SK-N-SH treated with all-trans-retinoic acid at 6 μM for 48 hours (cell line): Measurements from ENCODE around the gene HDAC4.

Experiments used
- ARNTL ChIP-seq: fragments of 450-650 bp; formaldehyde crosslinking; IDR thresholded peaks from 2 replicates; pipeline ENCODE4 v1.5.0; 2020; ENCODE audit warnings: low read depth, mild to moderate bottlenecking, moderate library complexity, borderline replicate concordance
- BACH2 ChIP-seq: fragments of 250-450 bp; sonication (Bioruptor Pico); IDR thresholded peaks from 2 replicates; pipeline ENCODE4 v1.9.0; 2021; ENCODE audit warnings: mild to moderate bottlenecking, borderline replicate concordance
- ESRRG ChIP-seq: fragments of 250-450 bp; sonication (Bioruptor Pico); IDR thresholded peaks from 2 replicates; pipeline ENCODE4 v1.6.1; 2021; ENCODE audit warnings: mild to moderate bottlenecking
- PPARA ChIP-seq: fragments of 250-450 bp; sonication (Bioruptor Pico); IDR thresholded peaks from 2 replicates; pipeline ENCODE4 v1.5.0; 2020; ENCODE audit warnings: mild to moderate bottlenecking, borderline replicate concordance
- ZFP3 ChIP-seq: fragments of 250-450 bp; sonication (Bioruptor Pico); IDR thresholded peaks from 2 replicates; pipeline ENCODE4 v1.5.0; 2020; ENCODE audit warnings: mild to moderate bottlenecking, moderate library complexity
- TF ChIP-seq, protein P1 (sequence below): fragments of 250-450 bp; sonication (Bioruptor Pico); IDR thresholded peaks from 2 replicates; pipeline ENCODE4 v1.8.0; 2021; ENCODE audit warnings: low read depth, mild to moderate bottlenecking, moderate library complexity, borderline replicate concordance
- TF ChIP-seq, protein P2 (sequence below): fragments of 250-450 bp; sonication (Bioruptor Pico); IDR thresholded peaks from 2 replicates; pipeline ENCODE4 v1.5.1; 2020; ENCODE audit warnings: low read depth, mild to moderate bottlenecking, moderate library complexity

- TF ChIP-seq ARNTL (no peak), PPARA (CRISPR knock-in tag) (no peak), BACH2 (CRISPR knock-in tag) (no peak), ZFP3 (CRISPR knock-in tag) (no peak), ESRRG (CRISPR knock-in tag) (no peak)
- TF ChIP-seq, protein P1, sequence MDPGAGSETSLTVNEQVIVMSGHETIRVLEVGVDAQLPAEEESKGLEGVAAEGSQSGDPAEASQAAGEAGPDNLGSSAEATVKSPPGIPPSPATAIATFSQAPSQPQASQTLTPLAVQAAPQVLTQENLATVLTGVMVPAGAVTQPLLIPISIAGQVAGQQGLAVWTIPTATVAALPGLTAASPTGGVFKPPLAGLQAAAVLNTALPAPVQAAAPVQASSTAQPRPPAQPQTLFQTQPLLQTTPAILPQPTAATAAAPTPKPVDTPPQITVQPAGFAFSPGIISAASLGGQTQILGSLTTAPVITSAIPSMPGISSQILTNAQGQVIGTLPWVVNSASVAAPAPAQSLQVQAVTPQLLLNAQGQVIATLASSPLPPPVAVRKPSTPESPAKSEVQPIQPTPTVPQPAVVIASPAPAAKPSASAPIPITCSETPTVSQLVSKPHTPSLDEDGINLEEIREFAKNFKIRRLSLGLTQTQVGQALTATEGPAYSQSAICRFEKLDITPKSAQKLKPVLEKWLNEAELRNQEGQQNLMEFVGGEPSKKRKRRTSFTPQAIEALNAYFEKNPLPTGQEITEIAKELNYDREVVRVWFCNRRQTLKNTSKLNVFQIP = no peak
- TF ChIP-seq, protein P2, sequence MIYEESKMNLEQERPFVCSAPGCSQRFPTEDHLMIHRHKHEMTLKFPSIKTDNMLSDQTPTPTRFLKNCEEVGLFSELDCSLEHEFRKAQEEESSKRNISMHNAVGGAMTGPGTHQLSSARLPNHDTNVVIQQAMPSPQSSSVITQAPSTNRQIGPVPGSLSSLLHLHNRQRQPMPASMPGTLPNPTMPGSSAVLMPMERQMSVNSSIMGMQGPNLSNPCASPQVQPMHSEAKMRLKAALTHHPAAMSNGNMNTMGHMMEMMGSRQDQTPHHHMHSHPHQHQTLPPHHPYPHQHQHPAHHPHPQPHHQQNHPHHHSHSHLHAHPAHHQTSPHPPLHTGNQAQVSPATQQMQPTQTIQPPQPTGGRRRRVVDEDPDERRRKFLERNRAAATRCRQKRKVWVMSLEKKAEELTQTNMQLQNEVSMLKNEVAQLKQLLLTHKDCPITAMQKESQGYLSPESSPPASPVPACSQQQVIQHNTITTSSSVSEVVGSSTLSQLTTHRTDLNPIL = no peak
These were observed 361.4 kb downstream of the HDAC4 start for GRCh38 chr2:239039479-239039861.
